Activated CD4-positive, alpha-beta T cell treated with anti-CD3 and anti-CD28 coated beads, Interleukin-2, amount 10 ng/mL, durations not matched to agents 24 days and 14 days (primary cell): ENCODE measurements around the gene RPP21. TPM values are rescaled to one million over a fixed set of nuclear protein-coding genes. Genes with fewer than 3 reads are reported as not detected.
A peak's percentile ranks its signal among the peaks of the same experiment; 100 is the strongest.

Experiments used
- DNase-seq: peaks from one replicate; pipeline ENCODE4 v3.0.0; 2022
- H3K27ac Mint-ChIP-seq: one replicate; pipeline ENCODE4 v1.8.0; 2022; ENCODE audit warnings: mild to moderate bottlenecking, mixed read lengths
- H3K27me3 Mint-ChIP-seq: one replicate; pipeline ENCODE4 v1.8.0; 2022; ENCODE audit warnings: mixed read lengths
- H3K36me3 Mint-ChIP-seq: one replicate; pipeline ENCODE4 v1.8.0; 2022; ENCODE audit warnings: low read depth, mild to moderate bottlenecking, mixed read lengths
- H3K4me1 Mint-ChIP-seq: one replicate; pipeline ENCODE4 v1.8.0; 2021; ENCODE audit warnings: mixed read lengths
- H3K4me3 Mint-ChIP-seq: one replicate; pipeline ENCODE4 v1.8.0; 2022; ENCODE audit warnings: mild to moderate bottlenecking, moderate library complexity, mixed read lengths
- H3K9me3 Mint-ChIP-seq: one replicate; pipeline ENCODE4 v1.8.0; 2021; ENCODE audit warnings: mixed read lengths
- intact Hi-C: fragments of 100-400 bp; cut with micrococcal nuclease; formaldehyde crosslinking; loops from one replicate; pipeline ENCODE4 v1.15.1; 2023
- total RNA-seq: library from RNA; stranded (reverse); gene quantifications from 2 replicates; pipeline ENCODE4 v1.2.3, GENCODE V29; 2022

Gene RPP21
- total RNA-seq, 1 donor from 2014 or later, result 48.0 TPM

- Mint-ChIP-seq H3K4me1 (peaks cover 66% of the 10 kb centered on the region), H3K36me3 (peaks cover 45% of the 10 kb centered on the region), H3K27ac (no peak overlapping the region), H3K9me3 (peaks cover 4% of the 10 kb centered on the region), H3K27me3 (no peaks in the 10 kb centered on the region), H3K4me3 (peak overlapping the region; percentile 96)
- no peak for DNase-seq
- intact Hi-C loops, result no loop called here
Measured at GRCh38 chr6:30323806-30324205, 21.1 kb upstream of the RPP21 start.

DNA sequence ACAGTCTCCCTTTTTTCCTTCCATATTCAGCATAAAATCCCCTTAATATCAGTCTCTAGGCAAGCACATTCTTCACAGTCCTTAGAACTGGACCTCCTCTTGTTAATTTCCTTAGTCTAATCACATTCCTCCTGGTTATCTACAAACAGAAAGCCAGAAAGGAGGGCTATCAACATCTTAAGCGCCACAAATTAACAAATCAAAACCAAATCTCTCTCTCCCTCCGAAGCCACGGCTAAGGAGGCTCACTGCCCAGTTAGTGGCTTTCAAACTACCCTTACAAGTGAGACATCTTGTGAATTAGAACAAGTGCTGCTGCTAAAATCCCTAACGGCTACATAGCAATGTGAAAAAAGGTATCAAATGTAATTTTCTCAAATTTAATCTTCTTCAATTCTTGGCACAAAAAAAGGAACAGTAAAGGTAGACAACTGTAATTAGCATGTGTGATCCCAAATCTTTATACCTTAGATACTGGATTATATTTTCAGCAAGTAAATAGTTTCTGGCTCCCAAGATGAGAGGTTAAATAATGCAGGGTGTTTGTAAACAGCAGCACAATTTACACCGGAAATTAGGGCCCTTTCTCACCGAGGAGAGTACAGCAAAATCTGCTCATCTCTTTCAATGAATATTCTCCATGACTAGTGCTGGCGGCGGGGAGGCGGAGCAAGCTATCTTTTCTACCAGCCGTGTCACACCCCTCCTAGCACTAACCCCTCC lies 19.6 kb upstream of the RPP21 start:
- Mint-ChIP-seq H3K27ac (peak overlapping the region; percentile 99), H3K36me3 (peaks cover 46% of the 10 kb centered on the region), H3K27me3 (no peaks in the 10 kb centered on the region), H3K4me1 (peaks cover 58% of the 10 kb centered on the region), H3K9me3 (peaks cover 4% of the 10 kb centered on the region), H3K4me3 (peak overlapping the region; percentile 96)
- peak; percentile 93 for DNase-seq
- intact Hi-C loops, result loop anchor here (1.0 to 5.0 kb wide), 2 partner anchors 112 to 258 kb away; partner anchors contain the start of genes PPP1R11 and TRIM26

- peak overlapping the region; percentile 99 for H3K27ac Mint-ChIP-seq
- no peaks in the 10 kb centered on the region for H3K27me3 Mint-ChIP-seq
- peak; percentile 93 for DNase-seq
- peaks cover 4% of the 10 kb centered on the region for H3K9me3 Mint-ChIP-seq
- peak overlapping the region; percentile 96 for H3K4me3 Mint-ChIP-seq
- peaks cover 43% of the 10 kb centered on the region for H3K36me3 Mint-ChIP-seq
- peaks cover 54% of the 10 kb centered on the region for H3K4me1 Mint-ChIP-seq
- intact Hi-C loops, result loop anchor here (1.0 to 5.0 kb wide), 5 partner anchors 19 to 259 kb away; partner anchors contain the start of genes GNL1, PPP1R11, PRR3 and RPP21
Measured at GRCh38 chr6:30325873-30326525, 19.0 kb upstream of the RPP21 start.

GRCh38 chr6:30326526-30327231 lies 18.3 kb upstream of the RPP21 start, which contains the start of gene TRIM39:
Gene TRIM39 (plus strand): TSS chr6:30326927. CDS start chr6:30329318, 2,391 bp downstream.
- Mint-ChIP-seq H3K36me3 (peaks cover 43% of the 10 kb centered on the region), H3K4me3 (peak within 1 kb of the TSS; percentile 96), H3K27ac (peak within 1 kb of the TSS; percentile 99), H3K9me3 (peaks cover 4% of the 10 kb centered on the region), H3K4me1 (peaks cover 49% of the 10 kb centered on the region), H3K27me3 (no peaks in the 10 kb centered on the region)
- peak; percentile 97 for DNase-seq
- intact Hi-C loops, result loop anchor here (1.0 to 5.0 kb wide), 4 partner anchors 19 to 259 kb away; partner anchors contain the start of genes GNL1, PPP1R11, PRR3 and RPP21

DNA sequence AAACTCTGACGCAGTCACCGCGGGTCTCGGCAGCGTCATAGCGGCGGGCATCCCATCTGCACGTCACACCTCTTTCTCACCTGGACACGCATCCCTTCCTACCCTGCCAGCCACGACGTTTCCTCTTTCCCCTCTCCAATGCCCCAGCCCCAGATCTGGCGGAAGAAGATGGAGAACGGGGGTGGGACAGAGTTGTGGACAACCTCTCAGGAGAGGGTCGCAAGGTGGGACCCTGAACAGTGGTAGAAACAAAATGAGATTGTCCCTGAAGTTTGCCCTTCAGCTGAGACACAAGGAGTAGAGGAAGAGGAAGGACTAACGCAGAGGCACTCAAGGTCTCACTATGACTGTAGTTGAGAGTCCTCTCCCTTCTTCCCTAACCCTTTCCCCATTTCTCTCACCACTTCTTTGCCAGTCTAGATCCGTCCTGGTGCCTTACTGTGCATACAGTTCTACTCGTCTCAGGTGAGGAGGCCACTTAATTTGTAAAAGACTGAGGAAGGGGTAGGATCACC lies 17.7 kb upstream of the RPP21 start:
- H3K4me1 Mint-ChIP-seq, result peaks cover 44% of the 10 kb centered on the region
- peak overlapping the region; percentile 93 for H3K27ac Mint-ChIP-seq
- no peak for DNase-seq
- H3K9me3 Mint-ChIP-seq, result peaks cover 4% of the 10 kb centered on the region
- H3K36me3 Mint-ChIP-seq, result peaks cover 46% of the 10 kb centered on the region
- intact Hi-C loops, result loop anchor here (2.0 to 5.0 kb wide), 2 partner anchors 230 to 260 kb away; partner anchors contain the start of genes GNL1, PPP1R11 and PRR3
- peak overlapping the region; percentile 96 for H3K4me3 Mint-ChIP-seq
- H3K27me3 Mint-ChIP-seq, result no peaks in the 10 kb centered on the region

DNA sequence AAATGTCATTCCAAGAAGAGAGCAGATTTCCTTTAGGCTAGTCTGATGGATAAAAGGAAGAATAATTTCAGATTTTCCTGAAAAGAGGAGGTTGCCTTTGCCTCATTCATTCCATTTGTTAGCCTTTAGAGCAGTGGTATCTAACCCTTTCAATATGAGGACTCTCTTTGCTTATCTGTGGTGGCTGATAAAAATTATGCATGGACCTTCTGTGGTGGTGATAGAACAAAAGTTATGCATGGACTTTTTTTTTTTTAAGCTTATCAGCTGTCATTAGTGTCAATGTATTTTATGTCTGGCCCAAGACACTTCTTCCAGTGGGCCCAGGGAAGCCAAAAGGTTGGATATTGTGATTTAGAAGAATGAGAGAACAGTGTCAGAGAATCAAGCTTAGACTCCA lies 16.6 kb upstream of the RPP21 start:
- Mint-ChIP-seq H3K4me1 (peaks cover 36% of the 10 kb centered on the region), H3K9me3 (no peaks in the 10 kb centered on the region), H3K27me3 (no peaks in the 10 kb centered on the region), H3K4me3 (no peak overlapping the region), H3K36me3 (peaks cover 42% of the 10 kb centered on the region), H3K27ac (no peak overlapping the region)
- intact Hi-C loops, result loop anchor here (5.0 kb wide), 1 partner anchor 261 kb away; the partner anchor contains the start of gene PPP1R11
- no peak for DNase-seq

GRCh38 chr6:30329331-30329730 lies 15.6 kb upstream of the RPP21 start:
- no peak for DNase-seq
- no peaks in the 10 kb centered on the region for H3K27me3 Mint-ChIP-seq
- no peak overlapping the region for H3K27ac Mint-ChIP-seq
- H3K4me1 Mint-ChIP-seq, result peaks cover 28% of the 10 kb centered on the region
- intact Hi-C loops, result loop anchor here (5.0 kb wide), 1 partner anchor 262 kb away; the partner anchor contains the start of gene PPP1R11
- peaks cover 45% of the 10 kb centered on the region for H3K36me3 Mint-ChIP-seq
- no peak overlapping the region for H3K4me3 Mint-ChIP-seq
- no peaks in the 10 kb centered on the region for H3K9me3 Mint-ChIP-seq

- peaks cover 13% of the 10 kb centered on the region for H3K4me1 Mint-ChIP-seq
- no peak for DNase-seq
- intact Hi-C loops, result no loop called here
- no peak overlapping the region for H3K27ac Mint-ChIP-seq
- no peaks in the 10 kb centered on the region for H3K27me3 Mint-ChIP-seq
- no peaks in the 10 kb centered on the region for H3K9me3 Mint-ChIP-seq
- no peak overlapping the region for H3K4me3 Mint-ChIP-seq
- peaks cover 56% of the 10 kb centered on the region for H3K36me3 Mint-ChIP-seq
Measured at GRCh38 chr6:30331981-30332380, 13.0 kb upstream of the RPP21 start.

- Mint-ChIP-seq H3K9me3 (no peaks in the 10 kb centered on the region), H3K36me3 (peaks cover 53% of the 10 kb centered on the region), H3K27ac (no peak overlapping the region), H3K4me1 (no peaks in the 10 kb centered on the region), H3K27me3 (no peaks in the 10 kb centered on the region), H3K4me3 (no peak overlapping the region)
- DNase-seq, result no peak
- intact Hi-C loops, result no loop called here
Measured at GRCh38 chr6:30334075-30334783, 10.7 kb upstream of the RPP21 start.

- DNase-seq, result no peak
- Mint-ChIP-seq H3K27ac (no peak overlapping the region), H3K27me3 (no peaks in the 10 kb centered on the region)
Measured at GRCh38 chr6:30340589-30341054, 4.3 kb upstream of the RPP21 start.

GRCh38 chr6:30341218-30341617 lies 3.7 kb upstream of the RPP21 start:
- H3K9me3 Mint-ChIP-seq, result no peaks in the 10 kb centered on the region
- intact Hi-C loops, result no loop called here
- peaks cover 55% of the 10 kb centered on the region for H3K36me3 Mint-ChIP-seq
- no peaks in the 10 kb centered on the region for H3K27me3 Mint-ChIP-seq
- no peak for DNase-seq
- H3K4me3 Mint-ChIP-seq, result no peak overlapping the region
- H3K4me1 Mint-ChIP-seq, result peaks cover 19% of the 10 kb centered on the region
- no peak overlapping the region for H3K27ac Mint-ChIP-seq

More at GRCh38 chr6:30340589-30341054, 4.3 kb upstream of the RPP21 start:
- Mint-ChIP-seq H3K4me1 (peaks cover 14% of the 10 kb centered on the region), H3K9me3 (no peaks in the 10 kb centered on the region), H3K4me3 (no peak overlapping the region), H3K36me3 (peaks cover 54% of the 10 kb centered on the region)
- intact Hi-C loops, result no loop called here

- Mint-ChIP-seq H3K36me3 (peaks cover 54% of the 10 kb centered on the region), H3K4me1 (peaks cover 19% of the 10 kb centered on the region), H3K4me3 (no peak overlapping the region), H3K27me3 (no peaks in the 10 kb centered on the region), H3K27ac (no peak overlapping the region), H3K9me3 (no peaks in the 10 kb centered on the region)
- DNase-seq, result no peak
- intact Hi-C loops, result no loop called here
Measured at GRCh38 chr6:30341728-30342127, 3.2 kb upstream of the RPP21 start.
